Hepatocyte (in vitro differentiated cells): ENCODE data around the gene FOXM1. TPM values are rescaled to one million over a fixed set of nuclear protein-coding genes. Genes with fewer than 3 reads are reported as not detected.

ENCODE experiments used
- DNase-seq: peaks from one replicate; pipeline ENCODE4 v3.0.0-alpha.2; 2016; ENCODE audit warnings: low spot score
- H2AFZ ChIP-seq: fragments of 200-600 bp; sonication (generic); 2 replicates; pipeline ENCODE4 v1.6.0; 2016; ENCODE audit warnings: antibody characterized with exemption, mild to moderate bottlenecking
- H3K27ac ChIP-seq: fragments of 200-600 bp; sonication (generic); 2 replicates; pipeline ENCODE4 v1.5.1; 2016; ENCODE audit warnings: mild to moderate bottlenecking
- H3K27me3 ChIP-seq: fragments of 200-600 bp; sonication (generic); 2 replicates; pipeline ENCODE4 v1.6.1; 2016
- H3K36me3 ChIP-seq: fragments of 200-600 bp; sonication (generic); replicated peaks from 2 replicates; pipeline ENCODE4 v1.5.1; 2016; ENCODE audit warnings: low read depth; ENCODE audit not compliant: insufficient read depth
- H3K4me1 ChIP-seq: fragments of 200-600 bp; sonication (generic); 2 replicates; pipeline ENCODE4 v1.5.1; 2016; ENCODE audit warnings: mild to moderate bottlenecking, moderate library complexity; ENCODE audit not compliant: insufficient read depth
- H3K4me2 ChIP-seq: fragments of 200-600 bp; sonication (generic); 2 replicates; pipeline ENCODE4 v1.6.0; 2016
- H3K4me3 ChIP-seq: fragments of 200-600 bp; sonication (generic); 2 replicates; pipeline ENCODE4 v1.5.1; 2016; ENCODE audit warnings: mild to moderate bottlenecking
- H3K79me2 ChIP-seq: fragments of 200-600 bp; sonication (generic); 2 replicates; pipeline ENCODE4 v1.6.0; 2017; ENCODE audit warnings: mild to moderate bottlenecking
- H3K9me2 ChIP-seq: fragments of 200-600 bp; sonication (generic); replicated peaks from 2 replicates; pipeline ENCODE4 v1.6.0; 2017; ENCODE audit warnings: mild to moderate bottlenecking; ENCODE audit not compliant: insufficient read depth
- H3K9me3 ChIP-seq: fragments of 200-600 bp; sonication (generic); 2 replicates; pipeline ENCODE4 v1.5.1; 2016; ENCODE audit warnings: low read depth, mild to moderate bottlenecking
- H4K20me1 ChIP-seq: fragments of 200-600 bp; sonication (generic); 2 replicates; pipeline ENCODE4 v1.6.0; 2016; ENCODE audit warnings: mild to moderate bottlenecking; ENCODE audit not compliant: insufficient read depth, poor library complexity, severe bottlenecking
- CTCF ChIP-seq: fragments of 200-600 bp; sonication (generic); IDR thresholded peaks from 2 replicates; pipeline ENCODE4 v1.5.1; 2016; ENCODE audit warnings: antibody characterized with exemption, mild to moderate bottlenecking; ENCODE audit not compliant: poor library complexity
- EZH2 ChIP-seq: fragments of 200-600 bp; sonication (generic); IDR thresholded peaks from 2 replicates; pipeline ENCODE4 v1.6.1; 2016; ENCODE audit warnings: antibody characterized with exemption, mild to moderate bottlenecking, borderline replicate concordance
- EZH2phosphoT487 ChIP-seq: fragments of 200-600 bp; sonication (generic); IDR thresholded peaks from one replicate; pipeline ENCODE4 v1.6.1; 2018; ENCODE audit warnings: antibody characterized with exemption, mild to moderate bottlenecking, low read depth, moderate library complexity; ENCODE audit not compliant: unreplicated experiment, severe bottlenecking
- WGBS: methylation state at CpG from one replicate; pipeline ENCODE4 v1.1.6; 2016; ENCODE audit warnings: low lambda C conversion rate; ENCODE audit errors: missing lambda C conversion rate; 5-methylcytosine and 5-hydroxymethylcytosine counted together
- polyA plus RNA-seq: library from polyadenylated mRNA; unstranded; fragments of >200 nt; fragmentation: Nextera tagmentation; extraction: Ambion mirVana; gene quantifications from 2 replicates; pipeline ENCODE4 v1.2.1, GENCODE V29; 2016
- total RNA-seq: library from RNA; depleted of rRNA; stranded (reverse); fragments of >200 nt; gene quantifications from 2 replicates; pipeline ENCODE4 v1.2.3, GENCODE V29; 2014

FOXM1 gene
- total and polyA plus RNA-seq, 2 experiments from 2014 or later: 6.8 to 11.0 TPM

GRCh38 chr12:2824541-2824940 lies 52.4 kb downstream of the FOXM1 start:
- no peaks in the 10 kb centered on the region for H3K27me3 ChIP-seq
- H3K4me1 ChIP-seq: no peaks in the 10 kb centered on the region
- H4K20me1 ChIP-seq: no peaks in the 10 kb centered on the region
- 93% methylated on average over 6 of the region's 6 CpGs for WGBS
- no peak overlapping the region for H2AFZ ChIP-seq
- no peak for DNase-seq
- H3K27ac ChIP-seq: no peak overlapping the region
- H3K4me3 ChIP-seq: no peak overlapping the region
- H3K9me3 ChIP-seq: no peaks in the 10 kb centered on the region
- TF ChIP-seq EZH2 (no peak), CTCF (no peak), EZH2phosphoT487 (no peak)
- no peaks in the 10 kb centered on the region for H3K79me2 ChIP-seq
- no peaks in the 10 kb centered on the region for H3K36me3 ChIP-seq
- no peaks in the 10 kb centered on the region for H3K9me2 ChIP-seq
- H3K4me2 ChIP-seq: no peak overlapping the region

- 75% methylated on average over 7 of the region's 7 CpGs for WGBS
- no peaks in the 10 kb centered on the region for H3K36me3 ChIP-seq
Observed at GRCh38 chr12:2823483-2823882, 53.5 kb downstream of the FOXM1 start.

GRCh38 chr12:2820432-2820831 lies 56.5 kb downstream of the FOXM1 start:
- H3K27me3 ChIP-seq: no peaks in the 10 kb centered on the region

More at GRCh38 chr12:2823483-2823882, 53.5 kb downstream of the FOXM1 start:
- no peak for DNase-seq
- H3K4me2 ChIP-seq: no peak overlapping the region
- no peak overlapping the region for H2AFZ ChIP-seq
- H3K27ac ChIP-seq: no peak overlapping the region
- no peak for TF ChIP-seq EZH2
- TF ChIP-seq EZH2phosphoT487: no peak
- no peak for TF ChIP-seq CTCF
- H3K4me1 ChIP-seq: no peaks in the 10 kb centered on the region
- H4K20me1 ChIP-seq: no peaks in the 10 kb centered on the region
- no peaks in the 10 kb centered on the region for H3K9me3 ChIP-seq
- H3K9me2 ChIP-seq: no peaks in the 10 kb centered on the region
- H3K79me2 ChIP-seq: no peaks in the 10 kb centered on the region
- no peak overlapping the region for H3K4me3 ChIP-seq
- H3K27me3 ChIP-seq: no peaks in the 10 kb centered on the region

More at GRCh38 chr12:2820432-2820831, 56.5 kb downstream of the FOXM1 start:
- WGBS: 89% methylated on average over 9 of the region's 9 CpGs
- H3K4me1 ChIP-seq: no peaks in the 10 kb centered on the region
- H3K79me2 ChIP-seq: peaks cover 5% of the 10 kb centered on the region
- no peak for DNase-seq
- H2AFZ ChIP-seq: no peak overlapping the region
- H3K4me2 ChIP-seq: no peak overlapping the region
- H3K36me3 ChIP-seq: no peaks in the 10 kb centered on the region
- H4K20me1 ChIP-seq: no peaks in the 10 kb centered on the region
- no peaks in the 10 kb centered on the region for H3K9me2 ChIP-seq
- H3K4me3 ChIP-seq: no peak overlapping the region
- TF ChIP-seq CTCF: no peak
- TF ChIP-seq EZH2: no peak
- no peak for TF ChIP-seq EZH2phosphoT487
- no peaks in the 10 kb centered on the region for H3K9me3 ChIP-seq
- H3K27ac ChIP-seq: no peak overlapping the region
